M059J (cell line): ENCODE results near the gene FAM204A. TPM values are rescaled to one million over a fixed set of nuclear protein-coding genes. Genes with fewer than 3 reads are reported as not detected.
A peak's percentile ranks its signal among the peaks of the same experiment; 100 is the strongest.

Source experiments
- DNase-seq: peaks from one replicate; pipeline ENCODE4 v3.0.0-alpha.2; 2012; ENCODE audit warnings: low read depth
- total RNA-seq: library from RNA; depleted of rRNA; stranded (reverse); fragments of >200 nt; shearing (Covaris generic); gene quantifications from 2 replicates; pipeline ENCODE4 v1.2.3, GENCODE V29; 2014

Gene FAM204A
- total RNA-seq, 1 experiment from 2014 or later, result 71.6 TPM

- no peak for DNase-seq
Measured at GRCh38 chr10:118332236-118332635, 9.9 kb downstream of the FAM204A start.

- no peak for DNase-seq
Measured at GRCh38 chr10:118330295-118331076, 11.6 kb downstream of the FAM204A start.

- no peak for DNase-seq
Measured at GRCh38 chr10:118324140-118324539, 18.0 kb downstream of the FAM204A start.

DNA sequence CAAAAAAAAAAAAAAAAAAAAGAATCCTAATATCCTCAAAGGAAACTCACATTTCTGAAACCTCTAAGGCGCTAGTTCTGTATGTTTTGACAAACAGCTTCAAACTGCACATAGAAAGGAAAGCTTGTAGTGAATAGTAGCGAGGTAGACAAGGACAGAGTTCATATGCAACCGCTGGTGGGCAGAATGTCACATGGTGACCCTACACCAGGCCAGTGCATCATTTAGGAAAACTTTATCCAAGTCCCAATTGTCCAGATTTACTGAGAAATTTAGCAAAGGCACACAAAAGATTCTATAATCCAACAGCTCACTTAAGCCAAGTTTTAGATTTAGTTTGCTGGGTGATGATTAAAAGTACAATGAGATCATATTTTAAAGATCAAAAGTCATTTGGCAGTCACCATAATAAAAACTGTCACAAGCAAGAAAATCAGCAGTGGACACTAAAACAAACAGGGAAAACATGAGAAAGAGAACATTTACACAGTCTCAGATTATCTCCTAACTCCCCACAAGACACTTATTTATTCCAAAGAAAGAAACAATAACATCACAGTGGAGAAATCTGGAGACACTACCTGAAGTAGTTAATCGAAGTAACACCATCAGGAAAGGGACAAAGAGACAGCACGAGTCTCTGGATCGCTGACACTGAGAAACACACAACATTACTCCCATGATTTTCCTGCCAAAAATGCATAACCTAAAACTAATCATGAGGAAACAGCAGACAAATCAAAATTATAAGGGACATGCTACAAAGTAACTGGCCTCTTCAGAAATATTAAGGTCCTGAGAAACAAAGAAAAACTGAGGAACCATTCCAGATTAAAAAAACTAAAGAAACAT, 20.2 kb downstream of the FAM204A start:
- DNase-seq, result no peak

DNA sequence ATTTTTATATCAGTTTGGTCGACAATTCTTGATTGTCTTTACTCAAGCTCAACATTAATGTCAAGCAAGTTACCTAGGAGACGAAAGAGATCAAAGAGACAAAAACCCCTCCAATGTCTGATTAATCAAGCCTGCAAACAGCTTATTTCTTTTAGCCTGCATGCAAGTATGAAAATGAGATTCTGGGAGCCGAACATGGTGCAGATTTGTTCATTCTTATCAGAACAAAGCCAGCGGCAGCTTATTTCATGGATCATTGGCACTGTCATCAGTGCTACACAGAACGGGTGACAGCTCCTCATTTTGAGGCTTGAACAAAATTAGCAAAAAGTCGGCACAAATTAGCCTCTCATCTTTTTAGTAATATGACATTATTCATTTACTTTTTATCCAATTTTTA, 26.5 kb downstream of the FAM204A start:
- no peak for DNase-seq

- no peak for DNase-seq
Measured at GRCh38 chr10:118314882-118315281, 27.2 kb downstream of the FAM204A start.

- DNase-seq, result no peak
Measured at GRCh38 chr10:118311505-118311904, 30.6 kb downstream of the FAM204A start.

DNA sequence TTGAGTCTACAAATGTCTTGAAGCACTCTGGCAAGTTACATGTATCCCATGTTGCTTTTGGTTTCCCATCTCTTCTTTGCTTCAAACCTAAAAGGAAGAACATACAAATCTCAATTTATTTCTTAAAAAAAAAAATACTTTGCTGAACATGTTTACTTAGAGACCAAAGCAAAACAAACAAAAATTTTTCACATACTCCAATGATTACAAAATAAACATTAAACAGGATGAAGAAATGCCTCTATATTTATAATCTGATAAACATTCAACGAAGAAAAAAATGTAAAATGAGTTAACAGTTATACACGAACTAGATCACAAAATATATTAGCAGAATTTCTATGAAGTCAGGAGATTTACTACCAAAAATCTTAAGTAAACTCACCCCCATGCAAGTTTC, 31.3 kb downstream of the FAM204A start:
- DNase-seq, result no peak

DNA sequence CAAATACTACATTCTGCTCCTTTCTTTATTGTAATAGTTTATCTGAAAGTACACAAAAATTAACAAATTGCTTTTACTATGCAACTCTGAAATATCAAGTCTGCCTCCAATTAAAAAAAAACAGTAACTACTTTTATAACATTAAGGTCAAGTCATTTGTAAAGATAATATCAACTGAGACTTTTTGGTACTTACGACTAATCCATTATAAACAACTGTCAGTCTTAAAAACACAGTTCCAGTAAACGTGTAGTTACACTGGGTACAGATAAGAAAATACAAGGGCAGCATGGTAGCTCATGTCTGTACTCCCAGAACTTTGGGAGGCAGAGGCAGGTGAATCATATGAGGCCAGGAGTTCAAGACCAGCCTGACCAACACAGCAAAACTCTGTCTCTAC, 32.2 kb downstream of the FAM204A start:
- DNase-seq, result peak; percentile 4

DNA sequence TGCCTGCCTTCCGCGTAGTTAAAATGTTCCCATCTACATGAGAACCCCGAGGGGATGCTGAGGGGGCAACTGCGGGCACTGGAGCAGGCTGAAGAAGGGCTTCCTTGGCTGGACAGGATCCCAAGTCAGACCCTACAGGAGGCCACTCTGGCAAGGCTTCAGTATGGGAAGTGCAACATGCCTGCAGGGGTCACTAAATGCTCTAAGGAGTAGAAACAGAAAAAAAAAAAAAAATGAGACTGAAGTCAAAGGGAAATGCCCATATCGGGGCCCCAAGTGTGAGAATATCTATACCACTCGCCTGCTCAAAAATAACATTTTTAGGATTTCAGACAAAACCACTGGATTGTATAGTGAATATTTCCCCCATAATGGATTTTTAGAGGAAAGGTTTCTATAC, 33.5 kb downstream of the FAM204A start:
- DNase-seq, result no peak

GRCh38 chr10:118307859-118308258, 34.3 kb downstream of the FAM204A start:
- DNase-seq, result no peak

DNA sequence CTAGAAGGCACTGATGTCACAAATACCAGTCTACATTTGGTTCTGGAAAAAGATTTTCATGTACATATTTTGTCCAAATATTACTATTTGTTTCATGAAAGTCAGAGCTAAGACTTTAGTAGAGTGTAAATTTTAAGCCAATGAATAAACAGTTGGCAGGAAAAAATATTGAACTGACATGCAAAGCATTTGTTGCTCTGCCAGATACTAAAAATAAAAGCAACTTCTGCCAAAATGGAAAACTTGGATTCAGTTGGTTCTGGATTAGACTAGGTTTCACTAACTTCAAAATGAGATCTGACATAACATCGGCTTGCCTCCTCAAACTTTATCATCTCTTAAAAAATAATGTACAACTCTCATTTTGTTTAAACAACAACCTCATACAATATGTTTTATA, 34.9 kb downstream of the FAM204A start:
- DNase-seq, result no peak

- DNase-seq, result no peak
Measured at GRCh38 chr10:118305730-118306129, 36.4 kb downstream of the FAM204A start.

- DNase-seq, result no peak
Measured at GRCh38 chr10:118304521-118304920, 37.6 kb downstream of the FAM204A start.

DNA sequence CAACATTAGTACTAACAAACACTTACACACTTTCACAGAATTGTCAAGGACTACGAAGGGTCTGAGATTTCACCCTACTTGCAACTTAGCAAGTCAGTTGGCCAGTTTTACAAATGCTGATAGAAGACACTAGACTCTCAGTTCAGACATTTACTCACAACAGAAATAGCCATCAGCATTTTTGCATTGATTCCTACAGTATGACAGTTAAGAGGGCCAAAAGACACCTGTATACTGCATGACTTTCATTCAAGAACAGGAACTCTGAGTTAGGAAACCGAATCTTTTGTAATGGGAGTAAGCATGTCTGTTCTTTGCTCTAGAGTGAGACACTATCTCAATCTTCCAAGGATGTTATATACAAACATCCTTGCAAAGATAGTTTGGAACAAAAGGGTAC, 40.9 kb downstream of the FAM204A start:
- DNase-seq, result no peak

DNA sequence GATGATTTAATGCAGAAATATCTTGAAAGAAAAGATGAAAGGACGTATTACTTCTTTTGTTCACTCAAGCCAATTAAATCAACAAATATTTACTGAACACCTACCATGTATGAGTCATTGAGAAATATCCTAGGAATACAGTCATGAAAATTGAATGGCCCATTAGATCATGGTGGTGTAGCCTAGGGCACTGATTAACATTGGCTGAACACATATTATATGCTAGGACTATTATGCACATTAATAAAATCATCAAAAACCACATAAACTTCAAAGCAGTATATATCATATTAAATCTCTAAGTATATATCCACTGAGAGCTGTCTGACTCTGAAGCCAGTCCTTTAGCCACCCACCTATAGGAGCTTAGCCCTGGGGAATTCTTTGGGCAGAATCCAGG, 41.8 kb downstream of the FAM204A start:
- DNase-seq, result peak; percentile 53

- no peak for DNase-seq
Measured at GRCh38 chr10:118298787-118299186, 43.3 kb downstream of the FAM204A start.

- no peak for DNase-seq
Measured at GRCh38 chr10:118291122-118291521, 51.0 kb downstream of the FAM204A start.

DNA sequence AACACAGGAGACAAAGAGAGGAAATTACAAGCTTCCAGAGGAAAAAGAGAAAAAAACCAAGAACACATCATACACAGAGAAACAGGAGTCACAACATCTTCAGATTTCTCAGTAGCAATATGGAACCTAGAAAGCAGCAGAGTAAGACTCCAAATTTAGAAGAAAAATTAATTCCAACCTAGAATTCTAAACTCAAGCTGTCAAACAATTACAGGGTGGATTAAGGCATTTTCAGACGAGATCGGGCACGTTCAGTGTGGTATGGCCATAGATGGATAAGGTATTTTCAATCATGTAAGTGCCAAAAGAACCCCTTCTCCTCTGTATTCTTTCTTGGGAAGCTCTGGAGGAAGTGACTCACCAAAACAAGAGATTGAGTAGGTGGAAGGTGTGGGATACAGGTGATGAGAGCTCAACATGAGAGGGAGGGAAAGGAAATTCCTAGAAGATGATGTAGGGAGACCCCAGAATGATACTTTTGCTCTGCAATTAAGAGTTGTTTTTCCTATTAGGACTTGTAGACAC, 51.6 kb downstream of the FAM204A start:
- no peak for DNase-seq

GRCh38 chr10:118287076-118287806, 54.9 kb downstream of the FAM204A start:
- no peak for DNase-seq

DNA sequence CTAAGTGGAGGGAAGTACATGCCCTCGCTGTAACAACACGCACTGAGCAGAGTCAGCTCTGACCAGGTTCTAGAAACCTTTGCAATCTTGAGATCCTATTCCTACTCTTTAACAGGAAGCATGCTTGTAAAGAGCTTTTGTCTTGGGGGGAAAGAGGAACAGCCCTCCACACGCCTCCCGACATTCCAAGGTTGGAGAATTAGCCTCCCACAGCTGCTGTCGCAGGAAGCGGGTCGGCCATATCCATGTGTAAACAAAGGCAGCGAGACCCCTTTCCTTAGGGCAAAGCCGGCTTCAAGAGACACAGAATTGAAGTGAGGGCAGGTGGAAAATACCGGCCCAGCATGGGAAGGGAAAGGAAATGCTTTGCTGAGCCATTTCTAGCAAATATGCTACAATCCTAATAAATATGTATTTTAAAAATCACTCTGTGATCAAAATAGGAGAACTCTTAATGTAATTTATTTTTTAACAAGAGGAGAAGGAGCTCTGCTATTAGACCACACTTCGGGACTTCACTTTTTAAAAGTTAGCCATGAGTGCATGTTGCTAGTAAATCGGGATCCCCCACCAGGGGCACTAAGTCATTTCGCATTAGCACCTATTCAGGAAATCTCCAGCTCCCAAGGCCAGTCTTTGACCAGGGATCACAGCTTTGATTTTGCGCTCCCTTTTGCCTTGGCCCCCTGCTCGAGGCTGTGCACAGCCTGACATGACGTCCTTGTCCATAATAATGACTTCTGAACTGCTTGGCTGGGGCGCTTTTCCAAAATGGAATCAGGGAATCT, 55.9 kb downstream of the FAM204A start:
- no peak for DNase-seq
